Stimulated activated CD8-positive, alpha-beta memory T cell treated with anti-CD3 and anti-CD28 coated beads, Interleukin-7, amount 100 ng/mL, for 1 hour (primary cell): ENCODE measurements around the gene FOXL3.

Experiments used
- DNase-seq, 2 donors: peaks; one replicate each; pipeline ENCODE4 v3.0.0-alpha.2; 2020; ENCODE audit warnings: low read depth in 2 of 2

The FOXL3 gene

DNA sequence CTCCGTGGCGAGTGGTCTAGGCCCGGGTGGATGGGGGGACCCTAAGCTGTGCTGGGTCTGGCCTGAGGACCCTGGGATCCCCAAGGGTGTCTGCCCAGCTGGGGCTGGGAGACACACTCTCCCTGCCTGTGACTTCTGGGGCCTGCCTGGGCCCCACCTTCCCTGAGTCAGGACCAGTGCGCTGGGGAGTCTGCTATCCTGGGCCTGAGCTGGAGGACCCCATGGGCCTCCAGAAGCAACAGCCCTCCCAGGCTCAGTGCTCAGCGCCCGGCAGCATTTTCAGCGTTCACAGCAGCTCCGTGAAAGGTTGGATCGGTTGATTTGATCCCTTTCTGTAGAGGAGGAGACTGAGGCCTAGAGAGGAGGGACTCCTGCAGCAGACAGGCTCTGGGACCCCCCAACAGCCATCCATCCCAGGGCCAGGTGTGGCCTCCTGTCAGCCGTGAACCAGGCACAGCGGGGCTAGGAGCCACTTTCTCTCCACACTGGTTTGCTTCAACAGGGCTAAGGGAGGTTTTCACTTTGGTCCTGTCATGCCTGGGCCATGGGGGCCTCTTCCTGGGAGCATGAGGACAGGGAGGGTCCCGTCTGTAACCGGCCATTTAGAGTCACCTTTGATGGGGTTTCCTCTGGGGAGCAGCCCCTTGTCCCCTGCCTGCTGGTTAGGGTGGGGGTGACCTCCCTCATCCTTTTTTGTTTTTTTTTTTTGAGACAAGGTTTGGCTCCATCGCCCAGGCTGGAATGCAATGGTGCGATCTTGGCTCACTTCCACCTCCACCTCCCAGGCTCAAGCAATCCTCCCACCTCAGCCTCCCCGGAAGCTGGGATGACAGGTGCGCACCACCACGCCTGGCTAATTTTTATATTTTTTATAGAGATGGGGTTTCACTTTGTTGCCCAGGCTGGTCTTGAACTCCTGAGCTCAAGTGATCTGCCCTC lies 12.4 kb downstream of the FOXL3 start:
- DNase-seq, result no peak

DNA sequence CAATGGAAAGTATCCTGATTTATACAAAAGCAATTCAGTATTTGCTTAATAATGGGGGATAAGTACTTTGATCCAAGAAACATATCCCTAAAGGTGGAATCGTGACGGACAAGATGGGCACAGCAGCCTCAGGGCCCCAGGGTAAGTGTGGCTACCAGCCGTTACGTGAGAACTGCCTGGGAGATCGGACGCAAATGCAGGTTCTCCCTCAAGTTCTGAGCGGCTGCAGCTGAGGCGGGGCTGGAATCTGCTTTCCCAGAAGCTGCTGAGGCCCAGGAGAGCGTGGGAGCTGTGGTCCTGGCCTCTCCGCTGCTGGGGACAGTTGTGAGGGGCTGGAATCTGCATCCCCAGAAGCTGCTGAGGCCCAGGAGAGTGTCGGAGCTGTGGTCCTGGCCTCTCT lies 13.5 kb downstream of the FOXL3 start:
- no peak for DNase-seq

DNA sequence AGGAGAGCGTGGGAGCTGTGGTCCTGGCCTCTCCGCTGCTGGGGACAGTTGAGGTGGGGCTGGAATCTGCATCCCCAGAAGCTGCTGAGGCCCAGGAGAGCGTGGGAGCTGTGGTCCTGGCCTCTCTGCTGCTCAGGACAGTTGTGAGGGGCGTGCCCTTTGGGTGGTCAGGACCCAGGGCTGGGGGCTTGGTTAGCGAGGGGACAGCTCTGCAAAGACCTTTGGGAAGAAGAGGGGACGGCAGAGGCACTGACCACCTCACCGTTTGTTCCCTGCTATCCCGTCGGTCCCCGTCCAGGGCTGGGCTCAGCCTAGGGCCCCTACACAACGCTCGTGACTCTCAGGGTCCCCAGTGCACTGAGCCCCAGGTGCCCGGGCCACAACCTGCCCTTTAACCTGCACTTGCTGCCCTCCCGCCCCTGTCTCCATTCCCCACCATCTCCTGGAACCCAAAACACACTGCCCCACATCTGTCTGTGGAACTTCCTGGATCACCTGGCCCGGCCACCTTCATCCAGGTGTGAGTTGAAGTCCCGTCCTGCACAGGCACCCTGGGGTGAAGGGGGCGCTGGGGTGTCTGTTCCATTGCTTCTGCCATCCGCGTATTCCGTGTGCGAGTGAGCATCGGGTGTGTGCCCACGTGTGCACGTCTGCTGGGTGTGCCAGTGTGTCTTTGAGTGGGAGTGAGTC lies 14.1 kb downstream of the FOXL3 start:
- no peak for DNase-seq

DNA sequence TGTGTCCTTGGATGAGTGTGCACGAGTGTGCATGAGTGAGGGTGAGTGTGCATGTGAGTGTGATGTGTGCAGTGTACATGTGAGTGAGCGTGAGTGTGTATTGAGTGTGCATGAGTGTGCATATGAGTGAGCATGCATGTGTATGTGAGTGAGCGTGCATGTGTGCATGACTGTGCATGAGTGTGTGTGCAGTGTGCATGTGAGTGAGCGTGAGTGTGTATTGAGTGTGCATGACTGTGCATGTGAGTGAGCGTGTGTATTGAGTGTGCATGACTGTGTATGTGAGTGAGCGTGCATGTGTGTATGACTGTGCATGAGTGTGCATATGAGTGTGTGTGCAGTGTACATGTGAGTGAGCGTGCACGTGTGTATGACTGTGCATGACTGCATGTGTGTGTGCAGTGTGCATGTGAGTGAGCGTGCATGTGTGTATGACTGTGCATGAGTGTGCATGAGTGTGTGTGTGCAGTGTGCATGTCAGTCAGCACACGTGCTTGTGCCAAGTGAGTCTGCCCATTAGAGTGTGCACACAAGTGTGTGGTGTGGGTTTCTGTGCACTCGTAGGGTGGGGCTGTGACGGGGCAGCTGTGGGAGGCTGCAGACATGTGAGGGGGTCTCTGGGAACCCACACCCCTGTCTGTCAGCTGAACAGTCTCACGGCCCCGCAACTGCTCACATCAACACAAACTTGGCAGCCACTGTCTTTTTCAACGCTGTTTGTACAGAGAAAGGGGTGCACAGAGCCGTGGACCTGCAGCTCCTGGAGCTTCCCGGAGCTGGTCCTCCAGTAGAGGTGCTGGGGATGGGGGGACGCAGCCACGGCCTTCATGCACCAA lies 14.8 kb downstream of the FOXL3 start:
- no peak for DNase-seq

DNA sequence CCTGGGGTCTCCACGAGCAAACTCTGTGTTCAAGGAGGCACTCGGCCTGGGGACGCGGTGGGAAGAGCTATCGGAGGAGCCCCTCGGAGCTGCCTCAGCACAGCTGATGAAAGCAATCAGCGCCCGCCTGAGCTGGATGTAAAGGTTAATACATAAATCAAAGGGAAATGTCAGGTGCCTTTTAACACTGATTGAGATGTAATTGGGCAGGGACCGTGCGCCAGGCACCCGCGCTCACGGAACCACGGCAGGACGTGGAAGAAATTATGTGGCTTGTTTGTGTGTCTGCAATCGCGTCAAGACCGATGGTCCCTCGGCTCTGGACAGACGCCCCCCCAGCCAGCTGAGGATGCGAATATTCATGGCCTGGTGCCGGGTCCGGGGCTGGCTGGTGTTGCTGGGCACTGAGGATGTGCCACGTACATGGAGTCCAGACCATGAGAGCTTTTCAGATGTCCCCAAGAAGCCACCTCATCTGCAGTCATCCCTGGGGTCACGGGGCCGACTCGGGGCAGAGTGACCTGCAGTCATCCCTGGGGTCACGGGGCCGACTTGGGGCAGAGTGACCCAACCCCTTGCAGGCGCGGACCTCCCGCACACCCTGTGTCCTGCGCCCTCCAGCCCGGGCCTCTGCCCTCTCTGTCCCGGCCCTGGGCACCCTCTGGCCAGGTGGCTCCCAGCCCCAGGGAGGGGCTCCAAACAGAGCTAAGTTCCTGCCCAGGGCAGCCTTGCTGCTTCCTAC lies 15.6 kb downstream of the FOXL3 start:
- DNase-seq, result no peak

DNA sequence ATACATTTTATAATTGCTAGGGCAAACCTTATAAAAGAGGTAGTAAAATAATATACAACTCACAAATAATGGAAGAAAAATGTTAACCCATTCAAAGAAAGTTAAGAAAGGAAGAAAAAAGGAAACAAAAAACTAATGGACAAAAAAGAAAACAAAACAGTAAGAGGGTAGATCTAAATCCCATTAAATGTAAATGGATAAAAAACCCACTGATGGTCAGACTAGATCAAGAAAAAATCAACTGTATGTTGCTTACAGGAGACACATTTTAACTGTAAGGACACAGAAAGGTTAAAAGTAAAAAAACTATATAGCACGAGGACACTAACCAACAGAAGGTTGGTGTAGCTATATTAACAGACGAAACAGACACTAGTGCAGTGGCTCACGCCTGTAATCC lies 18.0 kb downstream of the FOXL3 start:
- DNase-seq, result no peak

DNA sequence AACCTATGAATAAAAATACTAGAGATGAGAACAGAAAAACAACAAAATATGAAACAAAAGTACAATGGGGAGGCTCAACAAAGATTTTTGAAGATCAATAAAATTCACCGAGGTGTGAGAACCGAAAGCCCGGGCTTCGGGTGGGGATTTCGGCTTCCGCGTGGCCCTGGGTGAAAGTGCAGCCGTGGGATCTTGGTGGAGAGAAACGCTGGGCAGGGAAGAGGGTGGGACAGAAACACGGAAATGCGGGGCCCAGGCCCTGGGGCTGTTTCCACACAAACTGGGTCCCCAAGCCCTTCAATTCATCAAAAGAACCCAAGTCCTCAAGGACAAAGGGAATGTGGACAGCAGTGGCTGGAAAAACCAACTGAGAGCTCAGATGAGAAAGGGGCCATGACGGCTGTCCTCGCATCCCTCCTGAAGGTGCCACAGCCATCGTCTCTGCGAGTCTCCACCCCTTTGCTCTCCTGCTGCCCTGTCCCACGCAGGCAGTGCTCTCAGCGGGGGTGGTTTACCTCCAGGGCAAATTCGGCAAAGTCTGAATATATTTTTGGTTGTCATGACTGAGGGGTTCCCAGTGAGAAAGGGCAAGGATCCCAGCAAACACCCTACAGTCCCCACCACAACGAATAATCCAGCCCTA lies 19.7 kb downstream of the FOXL3 start:
- DNase-seq, result no peak

DNA sequence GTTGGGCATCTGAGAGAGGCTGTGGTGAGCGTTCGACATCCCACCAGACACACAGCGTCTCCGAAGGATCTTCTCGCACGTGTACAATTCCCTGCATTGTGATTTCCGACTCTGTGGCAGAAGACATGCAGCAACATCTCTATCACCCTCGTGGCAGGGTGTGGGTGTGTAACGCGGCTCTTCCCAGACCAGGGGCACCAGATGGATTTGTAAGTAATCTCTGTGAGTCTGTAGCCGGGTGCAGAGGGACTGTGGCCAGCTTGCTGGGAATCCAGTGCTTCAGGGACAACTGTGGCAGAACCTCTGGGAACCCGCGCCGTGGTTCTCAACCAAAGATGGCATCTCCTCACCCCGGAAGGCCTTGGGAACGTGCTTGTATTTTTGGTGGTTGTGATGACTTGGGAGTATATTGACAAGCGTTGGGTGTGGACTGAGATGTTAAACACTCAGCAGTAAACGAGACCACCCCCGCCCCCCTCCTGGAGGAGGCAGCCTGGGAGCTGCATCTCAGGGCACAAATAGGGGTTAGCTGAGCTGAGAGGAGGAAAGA lies 21.2 kb downstream of the FOXL3 start:
- no peak for DNase-seq

DNA sequence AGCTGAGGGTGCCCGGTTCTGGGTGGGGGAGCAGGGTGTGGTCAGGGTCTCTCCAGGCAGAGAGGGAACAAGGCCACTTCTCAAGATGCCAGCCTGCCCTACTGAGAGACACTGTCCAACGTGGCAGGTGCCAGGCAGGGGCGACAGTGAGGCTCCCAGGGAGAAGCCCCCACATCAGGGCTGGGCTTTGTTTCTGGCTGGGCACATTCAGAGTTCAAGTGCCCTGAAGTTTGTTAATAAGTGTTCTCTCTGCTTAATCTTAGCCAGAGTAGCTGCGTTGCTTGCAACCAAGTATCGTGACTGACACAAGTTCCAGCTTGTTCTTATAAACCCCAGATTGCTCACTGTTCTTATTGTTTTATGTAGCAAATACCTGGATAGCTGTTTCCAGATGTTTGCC lies 21.8 kb downstream of the FOXL3 start:
- no peak for DNase-seq

DNA sequence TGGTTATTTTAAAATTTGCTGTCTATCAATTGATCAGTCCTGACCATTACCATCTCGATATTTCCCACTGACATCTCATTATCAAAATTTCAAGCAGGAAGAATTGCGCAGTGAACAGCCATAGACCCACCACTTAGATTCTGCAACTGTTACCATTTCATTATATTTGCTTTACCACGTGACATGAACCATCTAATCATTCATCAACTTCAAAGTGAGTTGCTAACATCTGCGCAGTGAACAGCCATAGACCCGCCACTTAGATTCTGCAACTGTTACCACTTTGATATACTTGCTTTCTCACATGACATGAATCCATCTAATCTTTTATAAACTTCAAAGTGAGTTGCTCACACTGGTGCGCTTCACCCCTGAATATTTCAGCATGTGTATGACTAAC lies 22.5 kb downstream of the FOXL3 start:
- DNase-seq, result no peak

DNA sequence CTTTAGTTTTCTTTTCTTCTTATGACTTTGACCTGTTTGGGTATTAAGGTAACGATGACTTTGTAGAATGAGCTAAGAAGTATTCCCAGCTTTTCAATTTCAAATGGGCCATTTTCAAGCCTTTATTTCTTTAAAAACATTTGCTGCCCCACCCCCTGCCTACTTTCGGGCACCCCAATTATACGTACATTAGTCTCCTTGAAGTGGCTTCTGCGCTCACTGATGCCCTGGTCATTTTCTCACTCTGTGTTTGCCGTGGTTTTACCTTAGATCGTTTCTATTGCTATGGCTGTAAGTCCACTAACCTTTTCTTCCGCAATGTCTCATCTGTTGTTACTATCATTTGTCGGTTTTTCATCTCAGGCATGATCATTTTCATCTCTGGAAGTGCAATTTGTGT lies 24.9 kb downstream of the FOXL3 start:
- DNase-seq, result no peak

DNA sequence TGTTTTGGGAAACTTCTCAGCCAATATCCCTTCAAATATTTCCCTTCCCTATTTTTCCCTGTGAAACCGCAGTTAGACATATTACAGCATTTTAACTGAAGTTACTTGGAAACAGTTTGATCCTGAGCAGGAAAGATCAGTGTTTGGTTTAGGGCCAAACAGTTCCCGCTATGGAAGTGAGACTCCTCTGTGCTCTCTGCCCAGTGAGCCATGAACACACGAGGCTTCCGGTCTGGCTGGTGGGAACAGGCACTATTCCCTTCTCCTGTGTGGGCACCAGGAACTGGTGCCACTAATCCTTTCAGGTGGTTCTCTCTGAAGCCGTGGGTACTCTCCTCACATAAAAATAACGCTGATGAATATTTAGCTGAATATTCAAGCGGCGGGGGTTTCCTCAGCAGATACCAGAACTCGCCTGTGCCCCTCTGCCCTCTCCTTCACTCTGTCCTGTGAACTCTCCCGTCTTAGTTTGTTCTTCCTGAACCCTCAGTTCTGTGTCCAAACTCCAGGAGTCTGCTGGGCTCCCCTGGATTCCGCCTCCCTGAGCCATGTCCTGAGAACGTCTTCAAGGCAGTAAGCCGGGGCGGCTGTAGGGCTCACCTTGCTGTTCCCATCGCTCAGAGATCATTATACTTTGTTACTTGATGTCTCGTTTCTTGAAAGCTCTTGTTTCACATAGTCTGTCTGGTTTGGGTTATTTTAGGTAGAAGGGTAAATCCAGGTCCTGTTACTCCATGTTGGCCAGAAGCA lies 25.7 kb downstream of the FOXL3 start:
- DNase-seq, result no peak

DNA sequence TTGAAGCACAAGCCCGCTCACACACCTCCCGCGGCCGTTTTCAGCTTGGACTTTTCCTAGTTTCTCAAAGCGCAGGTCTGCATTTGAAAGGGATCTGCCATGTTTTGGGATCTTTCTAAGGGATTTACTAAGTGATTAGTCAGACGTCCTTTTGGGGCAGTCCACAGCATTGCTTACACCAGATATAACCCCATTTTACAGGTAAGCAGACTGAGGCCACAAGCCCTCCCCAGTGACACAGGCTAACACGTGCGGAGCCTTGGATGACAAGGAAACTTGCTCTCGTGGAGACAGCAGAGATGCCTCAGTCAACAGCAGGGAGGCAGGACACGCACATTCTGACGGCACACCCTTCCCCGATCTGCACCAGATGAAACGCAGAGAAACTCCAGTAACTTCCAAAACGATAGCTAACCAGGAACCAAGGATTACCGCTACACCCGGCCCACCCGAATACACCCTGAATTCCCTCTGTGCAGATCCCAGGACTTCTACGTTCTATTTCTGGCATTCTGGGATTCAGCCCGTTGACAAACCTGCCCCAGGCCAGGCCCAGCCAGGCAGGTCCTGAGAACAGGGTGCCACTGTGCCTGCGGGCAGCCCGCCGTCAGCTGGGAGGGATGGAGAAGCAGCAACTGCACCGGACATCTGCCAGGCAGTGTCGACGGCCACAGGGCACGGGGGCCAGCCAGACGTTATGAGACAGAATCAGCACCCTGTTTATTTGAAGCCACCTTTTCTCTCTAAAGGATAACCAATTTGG lies 27.9 kb downstream of the FOXL3 start:
- DNase-seq, result no peak

DNA sequence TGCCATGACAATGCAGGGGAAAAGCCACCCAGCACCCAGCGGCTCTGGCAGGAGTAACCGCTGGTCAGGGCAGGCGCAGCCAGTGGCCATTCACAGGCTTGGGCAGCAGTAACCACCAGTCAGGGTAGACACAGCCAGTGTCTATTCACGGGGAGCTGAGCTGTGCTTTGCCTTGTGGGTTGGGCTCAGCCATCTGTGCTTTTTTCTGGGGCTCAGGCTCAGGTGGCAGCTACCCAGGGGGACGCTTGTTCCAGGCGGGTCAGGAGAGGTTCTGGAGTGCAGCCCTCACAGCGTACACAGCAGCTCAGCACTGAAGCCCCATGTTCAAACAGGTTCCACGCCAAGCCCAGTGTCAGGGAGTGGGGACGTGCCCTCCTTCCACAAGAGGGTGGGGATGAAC lies 28.5 kb downstream of the FOXL3 start:
- no peak for DNase-seq

DNA sequence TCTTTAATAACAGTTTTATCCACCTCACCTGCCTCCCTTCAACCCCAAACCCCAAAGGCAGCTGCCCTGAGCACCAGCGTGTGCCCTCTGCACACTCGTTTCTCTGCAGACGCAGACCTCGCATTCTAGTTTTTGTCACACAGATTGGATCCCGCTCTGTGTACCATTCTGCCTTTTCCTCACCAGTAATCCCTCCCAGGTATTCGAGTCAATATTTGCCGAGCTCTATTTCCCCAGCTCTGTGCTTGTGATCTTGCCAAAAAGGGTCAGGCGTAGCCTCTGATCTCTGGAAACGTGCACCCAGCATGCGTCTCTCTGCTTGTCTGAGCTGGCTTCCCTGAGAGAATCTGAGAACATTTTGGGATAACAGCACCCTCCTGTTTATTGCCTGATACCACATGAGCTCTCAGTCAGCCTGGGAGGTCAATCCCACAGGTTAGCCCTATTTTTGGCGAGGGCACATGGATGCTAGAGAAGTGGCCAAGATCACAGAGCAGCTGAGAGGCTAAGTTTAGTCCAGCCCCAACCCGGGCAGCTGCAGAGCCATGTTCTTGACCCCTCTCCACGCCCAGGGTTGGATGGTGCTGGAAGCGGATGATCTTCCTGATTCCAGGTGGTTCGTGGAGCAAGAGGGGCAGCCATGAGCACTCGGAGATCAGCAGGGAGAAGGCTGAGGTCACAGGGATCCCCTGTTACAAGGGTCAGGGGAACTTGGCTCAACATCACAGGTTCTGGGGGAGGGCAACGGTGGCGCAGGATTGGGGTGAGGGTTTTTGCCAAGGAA lies 29.1 kb downstream of the FOXL3 start:
- no peak for DNase-seq

DNA sequence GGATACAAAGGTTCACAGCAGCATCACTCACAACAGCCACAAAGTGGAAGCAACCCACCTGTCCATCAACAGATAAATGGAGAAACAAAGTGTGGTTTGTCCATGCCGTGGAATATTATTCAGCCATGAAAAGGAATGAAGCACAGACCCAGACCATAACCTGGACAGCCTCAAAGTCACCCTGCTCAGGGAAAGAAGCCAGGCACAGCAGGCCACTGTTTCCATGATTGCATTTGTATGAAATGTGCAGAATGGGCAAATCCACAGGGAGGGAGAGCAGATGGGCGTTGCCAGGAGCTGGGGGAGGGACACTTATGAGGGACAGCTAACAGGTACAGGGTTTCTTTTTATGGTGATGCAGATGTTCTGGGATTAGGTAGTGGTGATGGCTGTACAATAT lies 30.3 kb downstream of the FOXL3 start:
- no peak for DNase-seq

DNA sequence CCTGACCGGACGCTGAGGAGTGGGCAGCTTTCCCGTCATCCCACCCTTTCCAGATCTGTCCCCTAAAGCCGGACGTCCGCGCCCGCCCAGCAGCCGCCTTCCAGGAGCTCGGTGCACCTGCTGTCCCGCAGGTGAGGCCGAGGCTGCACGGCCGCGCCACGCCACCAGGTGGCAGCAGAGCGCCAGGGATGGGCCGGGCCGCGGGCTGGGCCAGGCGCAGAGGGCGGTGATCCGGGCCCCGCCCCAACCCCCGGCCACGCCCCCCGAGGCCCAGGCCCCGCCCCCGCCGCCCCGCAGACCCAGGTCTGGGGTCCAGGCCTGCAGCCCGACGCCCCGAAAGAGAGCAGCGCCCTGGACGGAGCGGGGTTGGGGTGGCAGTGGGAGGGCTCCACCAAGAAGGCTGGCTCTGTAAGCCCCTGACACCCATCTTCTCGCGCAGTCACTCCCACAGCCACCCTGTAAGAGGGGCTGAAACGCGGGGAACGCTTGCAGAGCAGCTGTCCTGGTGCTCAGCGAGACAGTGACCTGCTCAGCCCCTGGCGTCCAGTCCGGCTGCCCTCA lies 32.2 kb downstream of the FOXL3 start:
- peak; percentile 77 to 88 for DNase-seq

DNA sequence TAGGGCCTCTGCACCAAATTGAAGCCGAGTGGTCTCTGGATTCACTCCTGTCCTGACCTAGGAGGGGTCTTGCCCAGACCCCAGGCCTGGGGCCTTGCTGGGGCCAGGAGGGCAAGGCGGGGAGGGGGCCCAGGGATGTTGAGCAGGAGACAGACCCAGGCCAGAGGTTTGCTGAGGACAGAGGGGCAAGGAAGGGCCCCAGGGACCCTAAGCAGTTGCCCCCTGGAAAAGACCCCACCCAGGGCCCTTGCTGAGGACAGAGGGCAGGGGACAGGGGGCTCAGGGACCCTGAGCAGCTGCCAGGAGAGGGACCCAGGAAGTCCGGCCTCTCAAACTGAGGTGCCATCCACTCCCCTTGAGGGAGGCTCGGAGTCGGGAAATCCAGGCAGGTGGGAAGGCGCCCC lies 32.7 kb downstream of the FOXL3 start:
- no peak for DNase-seq
